ENCODE data around the gene RNF157. TPM values are rescaled to one million over a fixed set of nuclear protein-coding genes. Genes with fewer than 3 reads are reported as not detected.
"Not testable (repeated sequence)": the region's sequence is repeated elsewhere in the genome, so short reads cannot be mapped to it uniquely, and the experiment has no call there.

The RNF157 gene
- total RNA-seq, 1 experiment from 2014 or later, result 29.3 TPM

DNA sequence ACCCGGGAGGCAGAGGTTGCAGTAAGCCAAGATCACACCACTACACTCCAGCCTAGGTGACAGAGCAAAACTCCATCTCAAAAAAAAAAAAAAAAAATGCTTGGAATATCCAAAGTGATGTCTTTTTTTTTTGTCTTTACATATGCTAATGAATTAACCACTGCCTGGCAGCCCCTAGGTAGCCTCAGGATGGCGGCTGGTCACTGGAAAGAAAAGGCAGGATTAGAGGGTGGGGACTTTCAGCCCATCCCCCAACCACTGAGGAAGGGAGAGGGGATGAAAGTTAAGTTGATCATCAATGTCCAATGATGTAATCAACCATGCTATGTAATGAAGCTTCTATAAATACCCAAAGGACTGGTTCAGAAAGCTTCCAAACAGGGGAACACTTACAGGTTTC is 26.8 kb downstream of the RNF157 start:
- Histone ChIP-seq H3K27me3 (replicated peaks; ENCODE audit: control insufficient read depth, insufficient read depth, low read length) (no peaks in the 10 kb centered on the region), H3K36me3 (ENCODE audit: control insufficient read depth, insufficient read depth, low read length) (no peaks in the 10 kb centered on the region), H3K4me1 (no peaks in the 10 kb centered on the region), H3K9me3 (no peaks in the 10 kb centered on the region), H3K4me3 (ENCODE audit: low read depth, low read length) (no peak overlapping the region)
- Mint-ChIP-seq H3K36me3 (ENCODE audit: insufficient read depth, unreplicated experiment) (no peaks in the 10 kb centered on the region), H3K9me3 (ENCODE audit: unreplicated experiment) (no peaks in the 10 kb centered on the region), H3K27me3 (ENCODE audit: insufficient read depth, unreplicated experiment) (no peaks in the 10 kb centered on the region), H3K27ac (ENCODE audit: unreplicated experiment) (no peak overlapping the region), H3K4me1 (ENCODE audit: low read depth, unreplicated experiment) (no peaks in the 10 kb centered on the region), H3K4me3 (ENCODE audit: unreplicated experiment) (no peak overlapping the region)
- ChIA-PET POLR2A (no interaction called here), CTCF (no interaction called here)
- BruUV-seq (replicated peaks), result no TSS peak
- no peak for TF ChIP-seq CTCF (IDR thresholded peaks at IDR 0.05; ENCODE audit: insufficient read depth in 1 of 2, low read depth in 1 of 2, low read length in 1 of 2, severe bottlenecking in 1 of 2, unreplicated experiment in 1 of 2)
- DNase-seq, result no peak
- intact Hi-C loops (cut with micrococcal nuclease; ENCODE audit: unreplicated experiment), result no loop called here

DNA sequence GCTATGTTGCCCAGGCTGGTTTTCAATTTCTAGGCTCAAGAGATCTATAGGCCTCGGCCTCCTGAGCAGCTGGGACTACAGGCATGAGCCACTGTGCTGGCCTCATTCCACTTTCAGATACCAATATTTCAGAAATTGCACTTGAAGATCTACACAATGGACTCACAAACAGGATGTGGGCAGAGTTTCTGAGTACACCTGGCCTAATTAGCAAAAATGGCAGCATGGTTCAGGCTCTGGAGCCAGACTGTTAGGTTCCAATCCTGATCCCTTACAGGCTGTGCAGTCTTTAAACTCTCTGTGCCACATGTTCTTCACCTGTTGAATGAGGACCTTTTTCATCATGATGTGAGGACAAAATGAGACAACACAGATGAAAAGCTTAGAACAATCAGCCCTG is 32.2 kb downstream of the RNF157 start:
- peaks cover 5% of the 10 kb centered on the region for H3K36me3 Mint-ChIP-seq (ENCODE audit: insufficient read depth, unreplicated experiment)
- DNase-seq, result no peak
- no peaks in the 10 kb centered on the region for H3K9me3 ChIP-seq
- BruUV-seq (replicated peaks), result no TSS peak
- intact Hi-C loops (cut with micrococcal nuclease; ENCODE audit: unreplicated experiment), result no loop called here
- TF ChIP-seq CTCF (IDR thresholded peaks at IDR 0.05; ENCODE audit: insufficient read depth in 1 of 2, low read depth in 1 of 2, low read length in 1 of 2, severe bottlenecking in 1 of 2, unreplicated experiment in 1 of 2), result no peak
- no peaks in the 10 kb centered on the region for H3K27me3 ChIP-seq (replicated peaks; ENCODE audit: control insufficient read depth, insufficient read depth, low read length)
- peaks cover 7% of the 10 kb centered on the region; the same call in 1 of the 2 replicates for H3K4me1 ChIP-seq
- no peak overlapping the region for H3K4me3 Mint-ChIP-seq (ENCODE audit: unreplicated experiment)
- no peaks in the 10 kb centered on the region for H3K36me3 ChIP-seq (ENCODE audit: control insufficient read depth, insufficient read depth, low read length)
- H3K27ac Mint-ChIP-seq (ENCODE audit: unreplicated experiment), result no peak overlapping the region
- H3K4me3 ChIP-seq (ENCODE audit: low read depth, low read length), result no peak overlapping the region
- no peaks in the 10 kb centered on the region for H3K9me3 Mint-ChIP-seq (ENCODE audit: unreplicated experiment)
- ChIA-PET CTCF (no interaction called here), POLR2A (interaction anchor here (1.2 kb wide), 1 partner anchor 33 kb away, joined by 4 read pairs; no protein-coding TSS in a partner anchor)
- H3K4me1 Mint-ChIP-seq (ENCODE audit: low read depth, unreplicated experiment), result peaks cover 14% of the 10 kb centered on the region
- no peaks in the 10 kb centered on the region for H3K27me3 Mint-ChIP-seq (ENCODE audit: insufficient read depth, unreplicated experiment)

DNA sequence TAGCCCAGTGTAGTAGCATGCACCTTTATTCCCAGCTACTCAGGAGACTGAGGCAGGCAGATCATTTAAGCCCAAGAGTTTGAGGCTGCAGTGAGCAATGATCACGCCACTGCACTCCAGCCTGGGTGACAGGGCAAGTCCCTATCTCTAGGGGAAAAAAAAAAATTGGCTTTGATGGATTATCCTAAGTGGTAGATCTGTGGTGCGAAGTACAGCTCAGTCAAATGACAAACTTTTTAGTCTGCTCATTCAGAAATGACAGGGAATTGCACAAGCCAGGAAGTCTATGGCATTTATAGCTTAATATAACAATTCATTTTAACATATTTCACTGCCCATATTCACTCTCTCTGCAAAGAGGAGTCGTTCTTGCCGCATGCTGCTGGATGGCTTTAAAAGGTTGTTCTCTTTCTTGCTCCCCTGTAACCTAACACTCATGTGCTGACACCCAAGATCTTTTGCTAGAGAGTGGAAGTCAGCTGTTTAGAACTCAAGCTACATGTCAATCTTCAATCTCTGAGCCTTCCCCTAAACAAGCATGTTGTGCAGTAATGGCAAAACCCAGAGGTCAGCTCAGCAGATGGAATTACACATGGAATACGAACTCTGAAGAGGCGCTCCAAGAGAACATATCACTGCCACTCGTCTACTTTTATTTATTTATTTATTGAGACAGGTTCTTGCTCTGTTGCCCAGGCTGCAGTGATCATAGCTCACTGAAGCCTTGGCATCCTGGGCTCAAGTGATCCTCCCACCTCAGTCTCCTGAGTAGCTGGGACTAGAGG is 32.8 kb downstream of the RNF157 start:
- Mint-ChIP-seq H3K4me3 (ENCODE audit: unreplicated experiment) (no peak overlapping the region), H3K36me3 (ENCODE audit: insufficient read depth, unreplicated experiment) (peaks cover 5% of the 10 kb centered on the region), H3K4me1 (ENCODE audit: low read depth, unreplicated experiment) (peaks cover 14% of the 10 kb centered on the region), H3K27me3 (ENCODE audit: insufficient read depth, unreplicated experiment) (no peaks in the 10 kb centered on the region), H3K27ac (ENCODE audit: unreplicated experiment) (no peak overlapping the region), H3K9me3 (ENCODE audit: unreplicated experiment) (no peaks in the 10 kb centered on the region)
- Histone ChIP-seq H3K4me1 (peaks cover 7% of the 10 kb centered on the region; the same call in 1 of the 2 replicates), H3K9me3 (no peaks in the 10 kb centered on the region), H3K27me3 (replicated peaks; ENCODE audit: control insufficient read depth, insufficient read depth, low read length) (no peaks in the 10 kb centered on the region), H3K36me3 (ENCODE audit: control insufficient read depth, insufficient read depth, low read length) (no peaks in the 10 kb centered on the region), H3K4me3 (ENCODE audit: low read depth, low read length) (no peak overlapping the region)
- ChIA-PET CTCF (interaction anchor here (0.7 to 0.8 kb wide), 2 partner anchors 52 to 72 kb away, joined by 3 to 5 read pairs; no protein-coding TSS in a partner anchor), POLR2A (interaction anchor here (1.2 kb wide), 1 partner anchor 34 kb away, joined by 4 read pairs; no protein-coding TSS in a partner anchor)
- intact Hi-C loops (cut with micrococcal nuclease; ENCODE audit: unreplicated experiment), result no loop called here
- no TSS peak for BruUV-seq (replicated peaks)
- TF ChIP-seq CTCF (IDR thresholded peaks at IDR 0.05; ENCODE audit: insufficient read depth in 1 of 2, low read depth in 1 of 2, low read length in 1 of 2, severe bottlenecking in 1 of 2, unreplicated experiment in 1 of 2), result no peak
- no peak for DNase-seq

GRCh38 chr17:76205542-76206144 is 34.6 kb downstream of the RNF157 start:
- intact Hi-C loops (cut with micrococcal nuclease; ENCODE audit: unreplicated experiment); POLR2A ChIA-PET; H3K4me3 Mint-ChIP-seq (ENCODE audit: unreplicated experiment); H3K4me1 ChIP-seq; H3K4me3 ChIP-seq (ENCODE audit: low read depth, low read length); H3K9me3 ChIP-seq; H3K9me3 Mint-ChIP-seq (ENCODE audit: unreplicated experiment); H3K27me3 ChIP-seq (replicated peaks; ENCODE audit: control insufficient read depth, insufficient read depth, low read length); H3K27me3 Mint-ChIP-seq (ENCODE audit: insufficient read depth, unreplicated experiment); H3K36me3 Mint-ChIP-seq (ENCODE audit: insufficient read depth, unreplicated experiment); H3K27ac Mint-ChIP-seq (ENCODE audit: unreplicated experiment); H3K36me3 ChIP-seq (ENCODE audit: control insufficient read depth, insufficient read depth, low read length); BruUV-seq (replicated peaks); DNase-seq: not testable (repeated sequence)
- H3K4me1 Mint-ChIP-seq (ENCODE audit: low read depth, unreplicated experiment), result peaks cover 14% of the 10 kb centered on the region
- CTCF ChIA-PET, result interaction anchor here (0.5 kb wide), 1 partner anchor 684 kb away, joined by 3 read pairs; no protein-coding TSS in a partner anchor

Data from Caco-2 (cell line).